HepG2 (cell line): ENCODE measurements around the gene MADD. TPM values are rescaled to one million over a fixed set of nuclear protein-coding genes. Genes with fewer than 3 reads are reported as not detected.

Experiments used
- BORCS8-MEF2B ChIP-seq: sonication (generic); formaldehyde crosslinking; IDR thresholded peaks from 2 replicates; pipeline ENCODE4 v1.8.0; 2022; ENCODE audit warnings: mild to moderate bottlenecking, missing genetic modification reagents
- IKZF4 ChIP-seq: sonication (generic); formaldehyde crosslinking; IDR thresholded peaks from 2 replicates; pipeline ENCODE4 v1.5.1; 2020; ENCODE audit warnings: borderline replicate concordance, mild to moderate bottlenecking, low read depth, missing genetic modification reagents; ENCODE audit errors: not compliant biosample characterization
- ISL2 ChIP-seq: sonication (generic); formaldehyde crosslinking; IDR thresholded peaks from 2 replicates; pipeline ENCODE4 v1.5.0; 2020; ENCODE audit warnings: missing genetic modification reagents
- KDM1A ChIP-seq: IDR thresholded peaks from 2 replicates; pipeline ENCODE4 v1.6.1; 2016; ENCODE audit warnings: missing compliant biosample characterization
- NR2F6 ChIP-seq, 2 experiments: IDR thresholded peaks; 2 replicates each; pipeline ENCODE4 v1.6.1; 2016; ENCODE audit warnings: antibody characterized with exemption in 1 of 2, mild to moderate bottlenecking in 1 of 2
- POGZ ChIP-seq: sonication (generic); formaldehyde crosslinking; IDR thresholded peaks from 2 replicates; pipeline ENCODE4 v1.4.0; 2020; ENCODE audit warnings: mild to moderate bottlenecking, missing genetic modification reagents
- RBFOX2 ChIP-seq: fragments of 200-400 bp; formaldehyde crosslinking; IDR thresholded peaks from 2 replicates; pipeline ENCODE4 v1.6.1; 2017; ENCODE audit warnings: low read depth, mild to moderate bottlenecking, low read length
- SALL1 ChIP-seq: sonication (generic); formaldehyde crosslinking; IDR thresholded peaks from 2 replicates; pipeline ENCODE4 v1.8.0; 2022; ENCODE audit warnings: mild to moderate bottlenecking, missing genetic modification reagents
- TAF15 ChIP-seq: fragments of 200-400 bp; formaldehyde crosslinking; IDR thresholded peaks from one replicate; pipeline ENCODE4 v1.6.1; 2018; ENCODE audit warnings: mild to moderate bottlenecking, low read depth, low read length; ENCODE audit not compliant: poor library complexity, severe bottlenecking
- U2AF2 ChIP-seq: fragments of 200-400 bp; formaldehyde crosslinking; IDR thresholded peaks from 2 replicates; pipeline ENCODE4 v1.6.1; 2017; ENCODE audit warnings: low read depth, mild to moderate bottlenecking, low read length
- ZNF607 ChIP-seq: sonication (generic); formaldehyde crosslinking; IDR thresholded peaks from 2 replicates; pipeline ENCODE4 v1.5.1; 2020; ENCODE audit warnings: missing genetic modification reagents, mild to moderate bottlenecking, borderline replicate concordance
- ZNF644 ChIP-seq: IDR thresholded peaks from 2 replicates; pipeline ENCODE4 v1.6.1; 2016; ENCODE audit warnings: low read depth
- ZNF761 ChIP-seq: sonication (generic); formaldehyde crosslinking; conservative IDR thresholded peaks from 2 replicates; pipeline ENCODE4 v1.4.0; 2020; ENCODE audit warnings: mild to moderate bottlenecking, missing genetic modification reagents
- polyA plus RNA-seq, 8 experiments: library from polyadenylated mRNA; depleted of rRNA in 3 of 8; stranded (reverse) in 7 of 8; unstranded in 1 of 8; fragments of >200 nt; fragmentation: Illumina TruSeq in 4 of 8; extraction: Trizol in 4 of 8; gene quantifications; 2 replicates each; pipeline versions ENCODE4 v1.2.1 to v1.2.3, GENCODE V29; 2011 to 2016; ENCODE audit warnings: low read depth in 4 of 8, missing spikeins in 1 of 8, mixed read lengths in 1 of 8; ENCODE audit not compliant: insufficient read depth in 1 of 8
- total RNA-seq, 5 experiments: library from RNA; depleted of rRNA; stranded (reverse); fragments of >200 nt; fragmentation: Illumina TruSeq; extraction: Trizol; gene quantifications; 2 replicates each; pipeline ENCODE4 v1.2.3, GENCODE V29; 2016; ENCODE audit warnings: low read depth in 1 of 5
- TF ChIP-seq, protein P1 (sequence below): sonication (generic); formaldehyde crosslinking; IDR thresholded peaks from 2 replicates; pipeline ENCODE4 v1.8.0; 2022; ENCODE audit warnings: mild to moderate bottlenecking, missing genetic modification reagents; ENCODE audit not compliant: insufficient replicate concordance
- TF ChIP-seq, protein P2 (sequence below), 2 experiments: sonication (generic) in 1 of 2; formaldehyde crosslinking in 1 of 2; IDR thresholded peaks; 2 replicates each; pipeline versions ENCODE4 v1.4.0 to v1.6.1; 2016 to 2020; ENCODE audit warnings: borderline replicate concordance in 1 of 2, low read depth in 1 of 2, mild to moderate bottlenecking in 1 of 2, missing genetic modification reagents in 1 of 2
- TF ChIP-seq, protein P3 (sequence below): IDR thresholded peaks from 2 replicates; pipeline ENCODE4 v1.4.0; 2020; ENCODE audit warnings: mild to moderate bottlenecking, missing genetic modification reagents
- TF ChIP-seq, protein P4 (sequence below): IDR thresholded peaks from 2 replicates; pipeline ENCODE4 v1.6.1; 2016; ENCODE audit warnings: missing compliant biosample characterization, missing genetic modification reagents, borderline replicate concordance

The MADD gene
- total and polyA plus RNA-seq, 2 of the 13 experiments (the other 11 are each of a cell fraction or from before 2014, with no cell fraction given) = 18.0 to 29.2 TPM

DNA sequence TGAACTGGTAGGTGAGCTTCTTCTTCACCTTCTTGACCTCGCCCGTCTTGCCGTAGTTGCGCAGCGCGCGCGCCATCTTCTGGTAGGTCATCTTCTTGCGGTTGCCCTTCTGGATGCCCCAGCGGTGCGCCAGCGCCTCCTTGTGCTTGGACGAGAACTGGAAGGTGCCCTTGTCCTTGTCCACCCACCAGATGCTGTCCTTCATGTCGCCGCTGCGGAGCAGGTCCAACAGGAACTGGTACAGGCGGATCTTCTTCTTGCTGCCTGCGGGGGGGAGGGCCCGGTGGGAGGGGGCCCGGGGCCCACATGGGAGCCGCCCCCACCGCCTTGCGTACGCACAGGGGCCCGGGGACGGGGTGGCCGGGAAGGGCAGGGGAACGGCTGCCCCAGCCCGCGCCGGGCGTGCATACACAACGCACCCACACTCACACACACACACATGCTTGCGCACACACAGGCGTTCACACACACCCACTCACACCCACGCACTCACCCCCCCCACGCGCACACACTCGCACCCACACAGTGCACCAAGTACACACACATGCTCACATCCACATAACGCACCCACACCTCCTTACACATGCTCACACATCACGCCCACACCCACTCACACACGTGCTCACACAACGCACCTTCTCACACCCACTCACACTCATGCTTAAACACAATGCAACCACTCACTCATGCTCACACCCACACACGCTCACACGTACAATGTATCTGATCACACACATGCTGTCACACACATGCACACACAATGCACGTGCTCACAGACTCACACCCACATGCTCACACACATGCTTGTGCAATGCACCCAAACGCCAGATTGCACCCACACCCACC, 85.6 kb downstream of the MADD start (continued):
- TF ChIP-seq, protein P1, sequence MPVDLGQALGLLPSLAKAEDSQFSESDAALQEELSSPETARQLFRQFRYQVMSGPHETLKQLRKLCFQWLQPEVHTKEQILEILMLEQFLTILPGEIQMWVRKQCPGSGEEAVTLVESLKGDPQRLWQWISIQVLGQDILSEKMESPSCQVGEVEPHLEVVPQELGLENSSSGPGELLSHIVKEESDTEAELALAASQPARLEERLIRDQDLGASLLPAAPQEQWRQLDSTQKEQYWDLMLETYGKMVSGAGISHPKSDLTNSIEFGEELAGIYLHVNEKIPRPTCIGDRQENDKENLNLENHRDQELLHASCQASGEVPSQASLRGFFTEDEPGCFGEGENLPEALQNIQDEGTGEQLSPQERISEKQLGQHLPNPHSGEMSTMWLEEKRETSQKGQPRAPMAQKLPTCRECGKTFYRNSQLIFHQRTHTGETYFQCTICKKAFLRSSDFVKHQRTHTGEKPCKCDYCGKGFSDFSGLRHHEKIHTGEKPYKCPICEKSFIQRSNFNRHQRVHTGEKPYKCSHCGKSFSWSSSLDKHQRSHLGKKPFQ (CRISPR knock-in tag) = no peak
- no peak for TF ChIP-seq ISL2
- TF ChIP-seq, protein P2, sequence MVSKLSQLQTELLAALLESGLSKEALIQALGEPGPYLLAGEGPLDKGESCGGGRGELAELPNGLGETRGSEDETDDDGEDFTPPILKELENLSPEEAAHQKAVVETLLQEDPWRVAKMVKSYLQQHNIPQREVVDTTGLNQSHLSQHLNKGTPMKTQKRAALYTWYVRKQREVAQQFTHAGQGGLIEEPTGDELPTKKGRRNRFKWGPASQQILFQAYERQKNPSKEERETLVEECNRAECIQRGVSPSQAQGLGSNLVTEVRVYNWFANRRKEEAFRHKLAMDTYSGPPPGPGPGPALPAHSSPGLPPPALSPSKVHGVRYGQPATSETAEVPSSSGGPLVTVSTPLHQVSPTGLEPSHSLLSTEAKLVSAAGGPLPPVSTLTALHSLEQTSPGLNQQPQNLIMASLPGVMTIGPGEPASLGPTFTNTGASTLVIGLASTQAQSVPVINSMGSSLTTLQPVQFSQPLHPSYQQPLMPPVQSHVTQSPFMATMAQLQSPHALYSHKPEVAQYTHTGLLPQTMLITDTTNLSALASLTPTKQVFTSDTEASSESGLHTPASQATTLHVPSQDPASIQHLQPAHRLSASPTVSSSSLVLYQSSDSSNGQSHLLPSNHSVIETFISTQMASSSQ (IDR thresholded peaks at IDR 0.05; ENCODE audit: low read depth) = no peak
- TF ChIP-seq, protein P2 (CRISPR knock-in tag; IDR thresholded peaks at IDR 0.05; ENCODE audit: borderline replicate concordance) = no peak
- peak; percentile 84 for TF ChIP-seq ZNF644 (CRISPR knock-in tag)
- peak; percentile 79 for TF ChIP-seq KDM1A (CRISPR knock-in tag)
- TF ChIP-seq POGZ = 0 out of 2 replicates have a peak, but pooled peaks have one; percentile 34
- TF ChIP-seq, protein P3, sequence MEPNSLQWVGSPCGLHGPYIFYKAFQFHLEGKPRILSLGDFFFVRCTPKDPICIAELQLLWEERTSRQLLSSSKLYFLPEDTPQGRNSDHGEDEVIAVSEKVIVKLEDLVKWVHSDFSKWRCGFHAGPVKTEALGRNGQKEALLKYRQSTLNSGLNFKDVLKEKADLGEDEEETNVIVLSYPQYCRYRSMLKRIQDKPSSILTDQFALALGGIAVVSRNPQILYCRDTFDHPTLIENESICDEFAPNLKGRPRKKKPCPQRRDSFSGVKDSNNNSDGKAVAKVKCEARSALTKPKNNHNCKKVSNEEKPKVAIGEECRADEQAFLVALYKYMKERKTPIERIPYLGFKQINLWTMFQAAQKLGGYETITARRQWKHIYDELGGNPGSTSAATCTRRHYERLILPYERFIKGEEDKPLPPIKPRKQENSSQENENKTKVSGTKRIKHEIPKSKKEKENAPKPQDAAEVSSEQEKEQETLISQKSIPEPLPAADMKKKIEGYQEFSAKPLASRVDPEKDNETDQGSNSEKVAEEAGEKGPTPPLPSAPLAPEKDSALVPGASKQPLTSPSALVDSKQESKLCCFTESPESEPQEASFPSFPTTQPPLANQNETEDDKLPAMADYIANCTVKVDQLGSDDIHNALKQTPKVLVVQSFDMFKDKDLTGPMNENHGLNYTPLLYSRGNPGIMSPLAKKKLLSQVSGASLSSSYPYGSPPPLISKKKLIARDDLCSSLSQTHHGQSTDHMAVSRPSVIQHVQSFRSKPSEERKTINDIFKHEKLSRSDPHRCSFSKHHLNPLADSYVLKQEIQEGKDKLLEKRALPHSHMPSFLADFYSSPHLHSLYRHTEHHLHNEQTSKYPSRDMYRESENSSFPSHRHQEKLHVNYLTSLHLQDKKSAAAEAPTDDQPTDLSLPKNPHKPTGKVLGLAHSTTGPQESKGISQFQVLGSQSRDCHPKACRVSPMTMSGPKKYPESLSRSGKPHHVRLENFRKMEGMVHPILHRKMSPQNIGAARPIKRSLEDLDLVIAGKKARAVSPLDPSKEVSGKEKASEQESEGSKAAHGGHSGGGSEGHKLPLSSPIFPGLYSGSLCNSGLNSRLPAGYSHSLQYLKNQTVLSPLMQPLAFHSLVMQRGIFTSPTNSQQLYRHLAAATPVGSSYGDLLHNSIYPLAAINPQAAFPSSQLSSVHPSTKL (CRISPR knock-in tag) = peak; percentile 52; the same call in 1 of the 2 replicates
- no peak for TF ChIP-seq ZNF607
- 0 out of 2 replicates have a peak, but pooled peaks have one; percentile 18 for TF ChIP-seq RBFOX2
- TF ChIP-seq, protein P4, sequence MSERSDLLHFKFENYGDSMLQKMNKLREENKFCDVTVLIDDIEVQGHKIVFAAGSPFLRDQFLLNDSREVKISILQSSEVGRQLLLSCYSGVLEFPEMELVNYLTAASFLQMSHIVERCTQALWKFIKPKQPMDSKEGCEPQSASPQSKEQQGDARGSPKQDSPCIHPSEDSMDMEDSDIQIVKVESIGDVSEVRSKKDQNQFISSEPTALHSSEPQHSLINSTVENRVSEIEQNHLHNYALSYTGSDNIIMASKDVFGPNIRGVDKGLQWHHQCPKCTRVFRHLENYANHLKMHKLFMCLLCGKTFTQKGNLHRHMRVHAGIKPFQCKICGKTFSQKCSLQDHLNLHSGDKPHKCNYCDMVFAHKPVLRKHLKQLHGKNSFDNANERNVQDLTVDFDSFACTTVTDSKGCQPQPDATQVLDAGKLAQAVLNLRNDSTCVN (CRISPR knock-in tag) = peak; percentile 52; the same call in 1 of the 2 replicates
- peak; percentile 81 for TF ChIP-seq NR2F6 (IDR thresholded peaks at IDR 0.05)
- TF ChIP-seq NR2F6 (CRISPR knock-in tag; IDR thresholded peaks at IDR 0.05) = peak; percentile 95
- TF ChIP-seq BORCS8-MEF2B (CRISPR knock-in tag) = no peak
- no peak for TF ChIP-seq U2AF2
- TF ChIP-seq SALL1 (CRISPR knock-in tag) = peak; percentile 78
- TF ChIP-seq IKZF4 (CRISPR knock-in tag) = no peak
- no peak for TF ChIP-seq ZNF761 (CRISPR knock-in tag)
- TF ChIP-seq TAF15 = no peak
